Heart right ventricle (tissue), 16 donors: Measurements from ENCODE around the gene SSB. TPM values are rescaled to one million over a fixed set of nuclear protein-coding genes. Genes with fewer than 3 reads are reported as not detected.

ENCODE experiments used
- ATAC-seq, 8 donors: fragments of 200-7000 bp; cut with Tn5 transposase; one replicate each; pipeline ENCODE4 v1.9.1; 2020; ENCODE audit warnings: mild to moderate bottlenecking in 8 of 8, moderate library complexity in 8 of 8, moderate number of reproducible peaks in 1 of 8
- DNase-seq, 2 donors: peaks; one replicate each; pipeline ENCODE4 v3.0.0-alpha.2; 2020
- H3K27ac ChIP-seq, 10 donors: fragments of 200-600 bp; sonication (generic) in 2 of 10; one replicate each; pipeline versions ENCODE4 v1.5.0 to v1.8.0; 2020 to 2022; ENCODE audit warnings: mild to moderate bottlenecking in 3 of 10
- H3K27me3 ChIP-seq, 7 donors: fragments of 200-600 bp; one replicate each; pipeline ENCODE4 v1.8.0; 2021 to 2022; ENCODE audit warnings: mild to moderate bottlenecking in 2 of 7
- H3K36me3 ChIP-seq, 9 donors: fragments of 200-600 bp; sonication (generic) in 1 of 9; one replicate each; pipeline versions ENCODE4 v1.5.0 to v1.8.0; 2020 to 2022; ENCODE audit warnings: mild to moderate bottlenecking in 2 of 9
- H3K4me1 ChIP-seq, 9 donors: fragments of 200-600 bp; sonication (generic) in 1 of 9; one replicate each; pipeline versions ENCODE4 v1.5.0 to v1.8.0; 2020 to 2022; ENCODE audit warnings: mild to moderate bottlenecking in 4 of 9
- H3K4me3 ChIP-seq, 10 donors: fragments of 200-600 bp; sonication (generic) in 2 of 10; one replicate each; pipeline versions ENCODE4 v1.5.0 to v1.8.0; 2020 to 2022; ENCODE audit warnings: mild to moderate bottlenecking in 7 of 10, moderate library complexity in 2 of 10
- H3K9me3 ChIP-seq, 11 donors: fragments of 200-600 bp in 10 of 11; sonication (generic) in 2 of 11; one replicate each; pipeline versions ENCODE4 v1.5.0 to v1.8.0; 2013 to 2022; ENCODE audit warnings: mild to moderate bottlenecking in 2 of 11, control low read depth in 1 of 11, moderate library complexity in 1 of 11
- CTCF ChIP-seq, 9 donors: fragments of 200-600 bp; sonication (generic) in 2 of 9; IDR thresholded peaks; one replicate each; pipeline versions ENCODE4 v1.5.0 to v1.8.0; 2021 to 2022; ENCODE audit warnings: antibody characterized with exemption in 9 of 9, mild to moderate bottlenecking in 5 of 9, moderate library complexity in 1 of 9
- WGBS, 2 donors: extraction: QIAGEN DNeasy Blood & Tissue Kit; methylation state at CpG; one replicate each; pipeline ENCODE4 v1.1.7; 2013; ENCODE audit warnings: inconsistent platforms in 1 of 2; 5-methylcytosine and 5-hydroxymethylcytosine counted together
- intact Hi-C, 10 donors: fragments of 100-400 bp; cut with DNase I; formaldehyde crosslinking; loops; one replicate each; pipeline versions ENCODE4 v1.11.1 to v1.14.2; 2022
- polyA plus RNA-seq, 2 donors: library from polyadenylated mRNA; stranded (reverse); fragments of 200-250 nt; gene quantifications; one replicate each; pipeline ENCODE4 v1.2.3, GENCODE V29; 2013
- total RNA-seq, 10 donors: library from RNA; stranded (reverse); fragmentation: NEBNext Ultra II Directional in 3 of 10; extraction: Animal tissue kit (Norgen Biotek cat#: 25700) in 3 of 10; gene quantifications; one replicate each; pipeline versions ENCODE4 v1.2.1 to v1.2.4, GENCODE V29; 2021 to 2023
- donor health status: Arrhythmogenic right ventricular cardiomyopathy.
- donor health status: ischemic (EF 13 %, LVEDD 7.1; RV severe dilation, severe dysfunction).
- donor health status: healthy with polysubstance abuse.
- donor health status: DM: no; HTN: yes; CAD: no.
- donor health status: DM: no; HTN: no; CAD: no.
- donor health status: ischemic (EF 25% LVEDD 6.9; RV normal size, moderate dysfunction).
- donor health status: ischemic (EF 25% LVEDD 5.7; RV mildly dilated, moderate dysfunction).
- donor health status: healthy.
- donor health status: DM: yes; HTN: yes; CAD: no.
- donor health status: Ischemic cardiomyopathy.
- donor health status: ischemic (EF 35%, LVEDD 5.7; RV mildly dilated, moderate dysfunction).
- donor health status: nonischemic (EF 11% LVEDD 7.7; RV severe dilation, severe dysfunction).
- donor health status: DM: yes; HTN: yes; CAD: no.
- donor health status: PGD.
- donor health status: ischemic (EF 29% LVEDD 5.4; RV normal size, mild dysfunction).
- donor health status: nonischemic (EF 23%, LVEDD 6.1; RV moderate dilation, normal function).

SSB gene
- total and polyA plus RNA-seq, 12 donors: 44.3 to 69.6 (median 55.3) TPM

GRCh38 chr2:169768262-169768995 is 30.2 kb upstream of the SSB start:
- 27 to 31% methylated on average over 72 of the region's 72 CpGs for WGBS, 2 donors

GRCh38 chr2:169771021-169771420 is 27.6 kb upstream of the SSB start:
- no peaks in the 10 kb centered on the region for H3K9me3 ChIP-seq
- H3K27me3 ChIP-seq: peaks cover 0 to 31% (median 20%) of the 10 kb centered on the region in 7 donors
- intact Hi-C loops: no loop called here
- H3K36me3 ChIP-seq: no peaks in the 10 kb centered on the region
- no peak overlapping the region for H3K27ac ChIP-seq
- DNase-seq (no peak), ATAC-seq (no peak)
- TF ChIP-seq CTCF (IDR thresholded peaks at IDR 0.05): no peak
- peaks cover 0 to 21% (median 10%) of the 10 kb centered on the region in 9 donors for H3K4me1 ChIP-seq
- no peak overlapping the region for H3K4me3 ChIP-seq
- WGBS, 2 donors: 73 to 80% methylated on average over 5 of the region's 5 CpGs

More at GRCh38 chr2:169768262-169768995, 30.2 kb upstream of the SSB start:
- Histone ChIP-seq H3K27ac (no peak overlapping the region), H3K9me3 (no peaks in the 10 kb centered on the region), H3K27me3 (peaks cover 0 to 31% (median 20%) of the 10 kb centered on the region in 7 donors), H3K4me3 (peak overlapping the region; percentile 6 to 53 (median 46)), H3K36me3 (no peaks in the 10 kb centered on the region), H3K4me1 (peaks cover 0 to 21% (median 10%) of the 10 kb centered on the region in 9 donors)
- ATAC-seq (peak in 7 of 8 donors; percentile 30 to 50 (median 43)), DNase-seq (peak in 1 of 2 donors; percentile 24)
- intact Hi-C loops: no loop called here
- no peak for TF ChIP-seq CTCF (IDR thresholded peaks at IDR 0.05)

- peaks cover 0 to 31% (median 20%) of the 10 kb centered on the region in 7 donors for H3K27me3 ChIP-seq
- ATAC-seq: no peak
- H3K4me3 ChIP-seq: no peak overlapping the region
- H3K4me1 ChIP-seq: peaks cover 0 to 21% (median 10%) of the 10 kb centered on the region in 9 donors
- no peak overlapping the region for H3K27ac ChIP-seq
- H3K36me3 ChIP-seq: no peaks in the 10 kb centered on the region
- intact Hi-C loops: no loop called here
- TF ChIP-seq CTCF (IDR thresholded peaks at IDR 0.05): no peak
- H3K9me3 ChIP-seq: no peaks in the 10 kb centered on the region
- DNase-seq: no peak
- WGBS, 2 donors: 96% methylated on average over 2 of the region's 2 CpGs
Observed at GRCh38 chr2:169771612-169772011, 27.1 kb upstream of the SSB start.

GRCh38 chr2:169772651-169773050 is 26.0 kb upstream of the SSB start:
- Histone ChIP-seq H3K27ac (no peak overlapping the region), H3K4me3 (no peak overlapping the region), H3K9me3 (no peaks in the 10 kb centered on the region), H3K4me1 (peaks cover 0 to 15% (median 6%) of the 10 kb centered on the region in 9 donors), H3K27me3 (peaks cover 0 to 27% (median 18%) of the 10 kb centered on the region in 7 donors), H3K36me3 (no peaks in the 10 kb centered on the region)
- no peak for DNase-seq
- no peak for TF ChIP-seq CTCF (IDR thresholded peaks at IDR 0.05)
- ATAC-seq: no peak
- intact Hi-C loops: no loop called here
- WGBS, 2 donors: 83 to 90% methylated on average over 2 of the region's 2 CpGs
